ENCODE results near the gene NKX3-2. TPM values are rescaled to one million over a fixed set of nuclear protein-coding genes. Genes with fewer than 3 reads are reported as not detected.

The NKX3-2 gene
- total and polyA plus RNA-seq, 9 donors, result 0.09 to 0.84 (median 0.19) TPM

DNA sequence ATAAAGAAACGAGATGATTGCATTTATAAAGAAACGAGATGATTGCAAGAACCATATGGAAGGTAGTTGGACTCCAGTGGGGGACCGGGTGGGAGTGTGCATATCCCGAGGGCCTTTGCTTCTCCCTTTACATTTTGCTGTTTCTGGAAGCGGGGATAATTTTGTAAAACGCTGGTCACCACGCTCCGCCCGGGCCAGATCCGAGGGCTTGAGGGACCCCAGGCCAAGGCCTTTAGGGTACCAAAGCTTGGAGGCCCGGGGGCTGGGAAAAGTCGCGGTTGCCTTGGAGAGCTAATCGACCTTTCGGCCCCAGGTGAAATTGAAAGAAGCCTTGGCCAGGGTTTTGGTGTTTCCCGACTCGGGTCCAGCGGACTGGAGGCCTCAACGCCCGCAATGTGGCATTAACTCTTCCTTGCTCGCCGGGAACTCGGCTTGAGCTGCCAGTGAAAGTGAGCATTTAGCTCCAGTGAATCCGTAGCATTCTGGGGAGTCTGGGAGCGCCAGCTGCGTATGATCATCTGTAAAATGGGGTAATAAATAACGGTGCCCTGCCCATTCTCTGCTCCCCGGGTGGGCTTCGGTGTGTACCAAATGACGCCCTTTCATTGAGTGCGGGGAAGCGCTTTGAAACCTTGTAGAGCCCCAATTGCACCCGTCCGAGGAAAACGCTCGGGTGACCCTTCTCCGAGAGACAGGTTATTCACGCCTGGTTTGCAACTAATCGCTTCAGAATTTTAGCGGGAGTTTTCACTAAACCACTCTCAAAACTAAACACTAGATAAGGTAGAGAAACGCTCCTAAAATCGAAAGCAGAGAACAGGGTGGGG, 4.5 kb downstream of the NKX3-2 start:
- no peak for DNase-seq
- no peak overlapping the region for H3K27ac ChIP-seq (ENCODE audit: low read length)
- peaks cover 22% of the 10 kb centered on the region for H3K4me1 ChIP-seq (ENCODE audit: control insufficient read depth, insufficient read depth, low read length)
- no peaks in the 10 kb centered on the region for H3K36me3 ChIP-seq (ENCODE audit: control insufficient read depth, insufficient read depth, low read length)
- 22% methylated on average over 30 of the region's 42 CpGs for WGBS (ENCODE audit: insufficient coverage)
- no peak overlapping the region for H3K4me3 ChIP-seq (ENCODE audit: low read length)
- peaks cover 97% of the 10 kb centered on the region for H3K27me3 ChIP-seq (ENCODE audit: control insufficient read depth, insufficient read depth, low read length)
- H3K9me3 ChIP-seq (replicated peaks; ENCODE audit: control insufficient read depth, low read depth, low read length), result peaks cover 2% of the 10 kb centered on the region

DNA sequence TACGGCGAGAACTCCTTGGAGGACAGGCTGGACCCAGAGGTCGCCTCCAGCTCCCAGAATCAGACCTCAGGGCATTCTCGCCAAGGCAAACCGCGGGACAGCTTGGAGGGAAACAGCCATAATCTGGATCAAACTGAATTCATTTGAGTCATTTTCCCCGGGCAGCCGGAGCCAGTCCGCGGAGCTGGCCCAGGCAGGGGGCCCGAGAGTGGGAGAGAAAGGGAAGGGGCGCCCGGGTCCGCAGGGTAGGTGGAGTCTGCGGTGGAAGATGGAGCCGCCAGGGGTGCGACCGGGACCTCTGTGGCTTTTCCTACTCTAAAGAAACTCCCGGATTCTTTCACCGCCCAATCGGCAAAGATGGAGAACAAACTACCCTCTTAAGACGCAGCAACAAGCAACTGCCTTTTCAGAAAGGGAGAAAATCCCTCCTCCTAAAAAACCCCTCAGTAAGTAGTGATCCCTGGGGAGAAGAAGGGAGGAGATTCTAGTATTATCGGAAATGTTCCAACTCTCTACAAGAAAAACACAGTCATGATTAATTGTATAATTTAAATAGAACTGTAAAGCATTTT, 5.2 kb downstream of the NKX3-2 start:
- WGBS (ENCODE audit: insufficient coverage), result 21% methylated on average over 10 of the region's 23 CpGs

DNA sequence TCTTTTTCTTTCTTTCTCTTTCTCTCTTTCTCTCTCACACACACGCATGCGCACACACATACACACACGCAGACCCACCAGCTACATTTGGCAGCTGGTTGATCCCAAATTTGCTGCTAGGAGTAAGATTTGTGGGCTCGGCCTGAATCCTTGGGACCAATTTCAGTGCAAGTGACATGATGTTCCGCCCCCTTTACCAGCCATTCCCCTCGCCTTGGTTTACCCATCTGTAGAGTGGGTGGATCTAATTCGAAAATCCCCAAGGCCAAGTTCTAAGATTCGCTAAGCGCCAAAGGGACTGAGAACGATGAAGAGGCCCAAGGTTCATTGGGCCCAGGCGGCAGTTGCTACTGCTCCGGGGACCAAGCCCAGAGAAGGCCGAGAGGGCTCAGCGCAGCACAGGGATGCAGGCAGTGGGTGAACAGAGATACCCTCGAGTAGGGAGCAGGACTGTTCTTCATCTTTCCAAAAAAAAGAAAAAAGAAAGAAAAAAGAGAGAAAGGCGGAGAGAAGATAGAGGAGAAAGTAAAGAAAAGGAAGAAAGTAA, 5.8 kb downstream of the NKX3-2 start:
- 16% methylated on average over 10 of the region's 16 CpGs for WGBS (ENCODE audit: insufficient coverage)
- Histone ChIP-seq H3K36me3 (ENCODE audit: control insufficient read depth, insufficient read depth, low read length) (no peaks in the 10 kb centered on the region), H3K27me3 (ENCODE audit: control insufficient read depth, insufficient read depth, low read length) (peaks cover 100% of the 10 kb centered on the region), H3K4me1 (ENCODE audit: control insufficient read depth, insufficient read depth, low read length) (peaks cover 18% of the 10 kb centered on the region), H3K27ac (ENCODE audit: low read length) (no peak overlapping the region), H3K9me3 (replicated peaks; ENCODE audit: control insufficient read depth, low read depth, low read length) (peaks cover 2% of the 10 kb centered on the region), H3K4me3 (ENCODE audit: low read length) (no peak overlapping the region)
- DNase-seq, result no peak

More for the DNA sequence above, 5.2 kb downstream of the NKX3-2 start:
- Histone ChIP-seq H3K4me1 (ENCODE audit: control insufficient read depth, insufficient read depth, low read length) (peaks cover 21% of the 10 kb centered on the region), H3K4me3 (ENCODE audit: low read length) (no peak overlapping the region), H3K36me3 (ENCODE audit: control insufficient read depth, insufficient read depth, low read length) (no peaks in the 10 kb centered on the region), H3K27ac (ENCODE audit: low read length) (no peak overlapping the region), H3K9me3 (replicated peaks; ENCODE audit: control insufficient read depth, low read depth, low read length) (peaks cover 2% of the 10 kb centered on the region), H3K27me3 (ENCODE audit: control insufficient read depth, insufficient read depth, low read length) (peaks cover 100% of the 10 kb centered on the region)
- DNase-seq, result no peak

DNA sequence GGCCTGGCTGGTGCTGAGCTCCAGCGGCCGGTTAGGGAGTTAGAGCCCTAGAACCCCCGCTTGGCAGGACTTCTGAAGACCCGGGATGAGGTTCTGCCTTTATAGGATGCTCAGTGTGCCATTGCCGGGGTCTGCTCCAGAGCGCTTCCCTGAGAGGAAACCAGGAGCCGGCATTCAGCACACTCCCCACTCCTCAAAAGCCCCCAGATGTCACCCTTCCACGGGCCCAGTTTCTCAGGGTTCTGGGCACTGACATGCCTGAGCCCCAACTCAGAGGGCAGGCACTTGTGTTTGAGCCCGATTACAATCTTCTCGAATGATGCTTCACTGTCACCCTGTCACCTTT, 6.5 kb downstream of the NKX3-2 start:
- Histone ChIP-seq H3K9me3 (replicated peaks; ENCODE audit: control insufficient read depth, low read depth, low read length) (peaks cover 2% of the 10 kb centered on the region), H3K4me3 (ENCODE audit: low read length) (no peak overlapping the region), H3K36me3 (ENCODE audit: control insufficient read depth, insufficient read depth, low read length) (no peaks in the 10 kb centered on the region), H3K27me3 (ENCODE audit: control insufficient read depth, insufficient read depth, low read length) (peaks cover 100% of the 10 kb centered on the region), H3K4me1 (ENCODE audit: control insufficient read depth, insufficient read depth, low read length) (peaks cover 14% of the 10 kb centered on the region), H3K27ac (ENCODE audit: low read length) (no peak overlapping the region)
- DNase-seq, result no peak
- WGBS (ENCODE audit: insufficient coverage), result 16% methylated on average over 7 of the region's 10 CpGs

DNA sequence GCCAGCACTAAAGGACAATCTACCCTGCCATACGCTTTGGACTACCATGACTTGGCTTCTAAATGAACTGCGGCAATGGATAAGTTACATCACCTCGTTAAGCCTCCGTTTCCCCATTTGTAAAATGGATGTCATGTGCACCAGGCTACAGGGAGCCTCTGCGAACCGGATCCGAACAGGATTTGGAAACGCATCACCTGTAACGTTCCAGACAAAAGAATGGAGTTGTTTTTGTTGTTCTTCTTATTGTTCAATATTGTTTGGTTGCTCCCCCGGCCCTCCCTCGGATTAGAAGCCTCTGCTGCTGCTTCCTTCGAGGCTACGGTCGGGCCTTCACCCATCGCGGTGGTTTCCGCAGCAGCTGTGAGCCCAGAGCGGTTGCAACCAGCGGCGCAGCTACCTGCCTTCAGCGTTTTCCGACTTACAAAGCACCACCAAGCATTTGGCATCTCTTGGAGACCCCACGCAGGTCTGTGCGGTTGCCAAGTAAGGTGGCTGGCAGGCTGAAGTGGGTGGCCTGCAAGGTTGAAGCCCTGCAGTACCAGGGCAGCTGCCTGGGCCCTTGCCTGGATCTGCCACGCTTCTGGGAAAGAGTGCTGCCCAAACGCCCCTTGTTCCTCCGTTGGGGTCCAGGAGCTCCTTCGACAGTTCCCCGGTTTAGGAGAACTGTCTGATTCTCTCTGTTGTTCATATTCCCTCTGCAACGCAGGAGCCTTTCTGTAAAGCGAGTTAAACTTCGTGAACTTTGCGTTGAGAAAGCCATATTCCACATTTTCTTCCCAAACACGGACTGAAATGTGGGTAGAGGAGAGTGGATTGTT, 7.1 kb downstream of the NKX3-2 start:
- Histone ChIP-seq H3K9me3 (replicated peaks; ENCODE audit: control insufficient read depth, low read depth, low read length) (peaks cover 2% of the 10 kb centered on the region), H3K27ac (ENCODE audit: low read length) (no peak overlapping the region), H3K27me3 (ENCODE audit: control insufficient read depth, insufficient read depth, low read length) (peaks cover 98% of the 10 kb centered on the region), H3K4me3 (ENCODE audit: low read length) (no peak overlapping the region), H3K4me1 (ENCODE audit: control insufficient read depth, insufficient read depth, low read length) (peaks cover 12% of the 10 kb centered on the region), H3K36me3 (ENCODE audit: control insufficient read depth, insufficient read depth, low read length) (no peaks in the 10 kb centered on the region)
- WGBS (ENCODE audit: insufficient coverage), result 23% methylated on average over 23 of the region's 34 CpGs
- DNase-seq, result no peak

DNA sequence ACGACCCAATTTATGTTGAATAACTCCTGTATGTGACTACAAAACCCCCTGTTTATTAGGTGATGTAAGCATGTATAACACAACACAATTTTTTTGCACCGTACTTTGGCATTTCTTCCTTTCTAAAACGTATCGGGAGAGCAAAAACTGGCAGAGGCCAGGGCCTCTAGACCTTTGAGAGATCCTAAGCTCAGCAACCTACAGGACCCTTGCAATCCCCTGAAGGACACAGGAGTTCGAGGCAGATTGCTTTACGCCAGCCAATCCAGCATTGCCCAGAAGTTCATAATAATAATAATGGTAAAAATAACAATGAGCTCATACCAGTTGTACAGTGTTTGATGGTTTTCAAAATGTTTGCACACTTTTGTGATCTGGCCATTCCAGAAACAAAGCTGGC, 7.7 kb downstream of the NKX3-2 start:
- peaks cover 96% of the 10 kb centered on the region for H3K27me3 ChIP-seq (ENCODE audit: control insufficient read depth, insufficient read depth, low read length)
- H3K4me3 ChIP-seq (ENCODE audit: low read length), result no peak overlapping the region
- no peak overlapping the region for H3K27ac ChIP-seq (ENCODE audit: low read length)
- H3K9me3 ChIP-seq (replicated peaks; ENCODE audit: control insufficient read depth, low read depth, low read length), result peaks cover 2% of the 10 kb centered on the region
- H3K36me3 ChIP-seq (ENCODE audit: control insufficient read depth, insufficient read depth, low read length), result no peaks in the 10 kb centered on the region
- WGBS (ENCODE audit: insufficient coverage), result no CpG with 5 or more reads among the region's 6 CpGs
- DNase-seq, result no peak
- H3K4me1 ChIP-seq (ENCODE audit: control insufficient read depth, insufficient read depth, low read length), result peaks cover 6% of the 10 kb centered on the region

DNA sequence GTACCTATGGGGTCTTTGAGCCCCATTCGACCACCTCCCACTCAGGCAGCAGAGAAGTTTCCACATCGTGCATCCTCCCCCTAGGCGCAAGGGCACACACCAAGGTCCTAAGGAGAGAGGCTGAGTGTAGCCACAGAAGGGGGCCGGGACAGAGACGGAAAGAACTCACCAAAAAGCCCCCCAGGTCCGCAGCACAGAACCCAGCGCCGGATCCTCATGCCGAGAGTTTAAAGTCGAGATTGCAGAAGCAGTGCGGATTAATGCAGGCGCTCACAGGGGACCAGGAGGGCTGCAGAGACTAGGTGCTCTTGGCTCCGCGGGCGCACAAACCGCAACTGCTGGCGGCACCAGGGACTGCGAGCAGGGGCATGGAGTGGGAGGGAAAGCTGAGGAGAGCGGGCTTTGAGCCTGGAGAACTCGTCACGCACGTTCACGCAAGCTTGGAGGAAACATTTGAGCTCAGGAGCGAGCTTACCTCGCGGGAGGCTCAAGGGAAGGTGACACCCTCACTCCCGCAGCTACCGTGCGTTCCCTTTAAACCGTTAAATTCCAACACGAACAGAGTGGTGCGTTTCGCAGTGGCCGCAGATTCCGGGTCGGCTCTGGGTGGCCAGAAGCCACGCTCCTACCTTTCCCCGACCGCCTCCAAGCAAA, 8.5 kb downstream of the NKX3-2 start:
- H3K4me1 ChIP-seq (ENCODE audit: control insufficient read depth, insufficient read depth, low read length), result peaks cover 10% of the 10 kb centered on the region
- no peaks in the 10 kb centered on the region for H3K36me3 ChIP-seq (ENCODE audit: control insufficient read depth, insufficient read depth, low read length)
- 4% methylated on average over 29 of the region's 39 CpGs for WGBS (ENCODE audit: insufficient coverage)
- H3K27ac ChIP-seq (ENCODE audit: low read length), result no peak overlapping the region
- H3K9me3 ChIP-seq (replicated peaks; ENCODE audit: control insufficient read depth, low read depth, low read length), result peaks cover 2% of the 10 kb centered on the region
- DNase-seq, result no peak
- H3K4me3 ChIP-seq (ENCODE audit: low read length), result no peak overlapping the region
- peaks cover 96% of the 10 kb centered on the region for H3K27me3 ChIP-seq (ENCODE audit: control insufficient read depth, insufficient read depth, low read length)

DNA sequence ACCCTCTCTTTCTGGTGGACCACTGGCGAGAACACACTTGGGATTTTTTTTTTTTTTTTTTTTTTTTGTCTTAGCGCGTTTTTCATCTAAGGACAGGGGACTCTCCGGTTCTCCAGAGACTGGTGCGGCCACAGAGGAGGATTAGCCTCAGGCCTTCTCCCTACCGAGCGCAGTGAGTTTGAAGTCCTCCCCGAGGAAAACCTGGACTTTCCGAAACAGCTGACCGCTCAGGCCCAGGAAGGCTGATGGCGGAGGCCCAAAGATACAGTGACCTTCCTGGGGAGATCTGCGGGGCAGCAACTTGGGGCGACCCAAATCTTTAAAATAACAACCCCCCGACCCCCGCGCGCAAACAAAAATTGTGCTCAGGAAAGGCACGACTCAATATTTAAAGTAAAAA, 9.2 kb downstream of the NKX3-2 start:
- Histone ChIP-seq H3K27me3 (ENCODE audit: control insufficient read depth, insufficient read depth, low read length) (peaks cover 96% of the 10 kb centered on the region), H3K9me3 (replicated peaks; ENCODE audit: control insufficient read depth, low read depth, low read length) (peaks cover 2% of the 10 kb centered on the region), H3K4me3 (ENCODE audit: low read length) (no peak overlapping the region), H3K4me1 (ENCODE audit: control insufficient read depth, insufficient read depth, low read length) (peaks cover 10% of the 10 kb centered on the region), H3K27ac (ENCODE audit: low read length) (no peak overlapping the region), H3K36me3 (ENCODE audit: control insufficient read depth, insufficient read depth, low read length) (no peaks in the 10 kb centered on the region)
- WGBS (ENCODE audit: insufficient coverage), result under 1% methylated on average over 10 of the region's 18 CpGs
- DNase-seq, result no peak

DNA sequence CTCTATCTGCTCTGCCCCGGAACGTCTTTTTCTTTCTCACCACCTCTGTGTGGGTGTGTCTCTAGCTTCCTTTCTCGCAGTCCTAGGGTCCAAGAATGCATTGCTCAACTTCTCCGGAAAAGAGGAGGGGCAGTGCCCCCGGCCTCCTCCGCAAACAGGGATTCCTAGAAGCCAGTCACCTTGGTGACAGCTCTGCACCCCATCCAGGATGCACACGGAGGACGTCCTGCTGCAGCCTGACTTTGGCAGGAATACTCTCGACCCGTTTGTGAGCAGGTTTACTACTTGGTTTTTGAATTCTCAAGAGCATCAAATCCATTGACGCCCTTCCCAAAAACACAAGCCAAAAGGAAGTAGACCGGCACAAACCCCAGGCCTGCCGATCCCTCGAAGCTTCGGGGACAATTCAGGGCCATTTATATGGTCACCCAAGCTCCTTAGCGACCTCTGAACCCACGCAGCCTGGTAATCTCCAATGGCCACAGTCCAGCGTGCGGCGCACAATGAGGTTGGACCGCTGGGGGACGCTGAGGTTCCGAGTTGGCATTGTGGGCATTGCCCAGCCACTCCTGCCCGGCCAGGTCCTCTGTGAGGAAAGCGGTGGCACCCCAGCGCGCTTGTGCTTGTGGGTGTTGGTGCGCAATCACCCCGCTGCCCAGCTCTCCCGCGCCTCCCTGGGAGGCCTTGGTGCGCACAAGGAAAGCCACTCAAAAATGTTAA, 9.8 kb downstream of the NKX3-2 start:
- no peak overlapping the region for H3K4me3 ChIP-seq (ENCODE audit: low read length)
- H3K36me3 ChIP-seq (ENCODE audit: control insufficient read depth, insufficient read depth, low read length), result no peaks in the 10 kb centered on the region
- H3K9me3 ChIP-seq (replicated peaks; ENCODE audit: control insufficient read depth, low read depth, low read length), result peaks cover 2% of the 10 kb centered on the region
- H3K27ac ChIP-seq (ENCODE audit: low read length), result no peak overlapping the region
- DNase-seq, result no peak
- H3K4me1 ChIP-seq (ENCODE audit: control insufficient read depth, insufficient read depth, low read length), result peaks cover 8% of the 10 kb centered on the region
- 2% methylated on average over 29 of the region's 32 CpGs for WGBS (ENCODE audit: insufficient coverage)
- peaks cover 96% of the 10 kb centered on the region for H3K27me3 ChIP-seq (ENCODE audit: control insufficient read depth, insufficient read depth, low read length)
